SU-DHL-6 (cell line): ENCODE data around the gene DPP6.

ENCODE experiments used
- H2AFZ ChIP-seq: fragments of 200-600 bp; sonication (generic); 2 replicates; pipeline ENCODE4 v1.6.1; 2014; ENCODE audit warnings: low read depth, mild to moderate bottlenecking, moderate library complexity, mixed read lengths, antibody characterized with exemption, low read length; ENCODE audit not compliant: severe bottlenecking
- H3F3A ChIP-seq: fragments of 200-600 bp; shearing (Covaris generic); 2 replicates; pipeline ENCODE4 v1.6.0; 2016; ENCODE audit warnings: antibody characterized with exemption, mild to moderate bottlenecking; ENCODE audit not compliant: insufficient read depth
- H3K27ac ChIP-seq: fragments of 200-600 bp; sonication (generic); 2 replicates; pipeline ENCODE4 v1.5.1; 2016; ENCODE audit warnings: low read depth, mild to moderate bottlenecking, low read length, moderate library complexity, mixed read lengths
- H3K27me3 ChIP-seq: fragments of 200-600 bp; sonication (generic), shearing (Covaris generic); 2 replicates; pipeline ENCODE4 v1.6.0; 2014; ENCODE audit warnings: mild to moderate bottlenecking, low read length
- H3K36me3 ChIP-seq: fragments of 200-600 bp; sonication (generic); 2 replicates; pipeline ENCODE4 v1.6.1; 2014; ENCODE audit warnings: mild to moderate bottlenecking, low read length, mixed read lengths
- H3K4me2 ChIP-seq: fragments of 300-600, 200-600 bp; shearing (Covaris generic), sonication (generic); 2 replicates; pipeline ENCODE4 v1.6.0; 2014; ENCODE audit warnings: low read length, low read depth, mild to moderate bottlenecking; ENCODE audit not compliant: poor library complexity, severe bottlenecking
- H3K4me3 ChIP-seq: fragments of 200-600 bp; sonication (generic); 2 replicates; pipeline ENCODE4 v1.5.1; 2014; ENCODE audit warnings: antibody characterized with exemption, low read length, mild to moderate bottlenecking, mixed read lengths; ENCODE audit not compliant: insufficient read depth, poor library complexity, severe bottlenecking
- H3K79me2 ChIP-seq: fragments of 200-600 bp; sonication (generic); 2 replicates; pipeline ENCODE4 v1.6.1; 2014; ENCODE audit warnings: mild to moderate bottlenecking, low read length, moderate library complexity; ENCODE audit not compliant: insufficient read depth
- H3K9ac ChIP-seq: fragments of 200-600 bp; sonication (generic); 2 replicates; pipeline ENCODE4 v1.7.0; 2014; ENCODE audit warnings: mild to moderate bottlenecking, low read length
- H3K9me2 ChIP-seq: fragments of 200-600 bp; sonication (generic); replicated peaks from 2 replicates; pipeline ENCODE4 v1.6.1; 2014; ENCODE audit warnings: low read length; ENCODE audit not compliant: insufficient read depth
- H3K9me3 ChIP-seq: fragments of 200-600 bp; sonication (generic); 2 replicates; pipeline ENCODE4 v1.6.1; 2014; ENCODE audit warnings: low read length, mixed read lengths; ENCODE audit not compliant: insufficient read depth
- H4K20me1 ChIP-seq: fragments of 200-600 bp; sonication (generic); 2 replicates; pipeline ENCODE4 v1.6.1; 2014; ENCODE audit warnings: low read depth, mild to moderate bottlenecking, antibody characterized with exemption, low read length, moderate library complexity, mixed read lengths
- EZH2phosphoT487 ChIP-seq: fragments of 200-600 bp; sonication (generic), shearing (Covaris generic); conservative IDR thresholded peaks from 2 replicates; pipeline ENCODE4 v1.6.1; 2018; ENCODE audit warnings: mild to moderate bottlenecking, antibody characterized with exemption, low read length, moderate library complexity, mixed read lengths
- TF ChIP-seq, protein P1 (sequence below): fragments of 200-600 bp; sonication (generic); IDR thresholded peaks from one replicate; pipeline ENCODE4 v1.5.1; 2017; ENCODE audit warnings: antibody characterized with exemption, mild to moderate bottlenecking, low read length, moderate library complexity; ENCODE audit not compliant: insufficient read depth, poor library complexity, severe bottlenecking

DPP6 gene

DNA sequence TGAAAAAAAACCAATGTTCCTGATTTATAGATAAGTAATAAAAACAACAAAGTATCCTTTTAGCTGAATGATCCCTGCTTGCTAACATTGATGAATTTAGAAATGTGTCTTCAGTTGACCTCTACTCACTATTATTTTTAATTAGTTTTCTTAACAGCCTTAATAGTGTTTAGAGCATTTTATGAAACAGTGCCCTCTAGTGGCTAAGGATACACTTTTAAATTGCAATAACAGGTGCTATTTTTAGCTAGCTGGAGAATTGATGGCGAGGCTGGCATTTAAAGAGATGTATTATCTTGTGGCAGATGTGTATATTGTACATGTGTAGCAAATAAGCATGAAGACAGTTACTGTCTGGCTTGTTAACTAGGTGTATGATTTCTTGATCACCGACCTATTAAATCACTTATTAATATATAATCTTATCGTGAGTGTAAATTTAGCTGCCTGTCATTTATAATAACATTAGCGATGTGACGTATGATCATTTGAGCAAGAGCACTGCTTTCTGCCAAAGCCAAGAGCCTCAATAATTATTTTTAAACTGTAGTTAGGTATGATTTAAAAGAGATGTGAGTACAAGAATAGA is 451.9 kb downstream of the DPP6 start:
- Histone ChIP-seq H3K27me3 (no peaks in the 10 kb centered on the region), H3K4me2 (no peak overlapping the region), H4K20me1 (no peaks in the 10 kb centered on the region), H3K27ac (no peak overlapping the region), H3K9me3 (no peaks in the 10 kb centered on the region), H2AFZ (no peak overlapping the region), H3K9me2 (no peaks in the 10 kb centered on the region), H3K36me3 (no peaks in the 10 kb centered on the region), H3K9ac (no peak overlapping the region), H3F3A (no peaks in the 10 kb centered on the region), H3K4me3 (no peak overlapping the region), H3K79me2 (no peaks in the 10 kb centered on the region)
- TF ChIP-seq EZH2phosphoT487 = no peak
- TF ChIP-seq, protein P1, sequence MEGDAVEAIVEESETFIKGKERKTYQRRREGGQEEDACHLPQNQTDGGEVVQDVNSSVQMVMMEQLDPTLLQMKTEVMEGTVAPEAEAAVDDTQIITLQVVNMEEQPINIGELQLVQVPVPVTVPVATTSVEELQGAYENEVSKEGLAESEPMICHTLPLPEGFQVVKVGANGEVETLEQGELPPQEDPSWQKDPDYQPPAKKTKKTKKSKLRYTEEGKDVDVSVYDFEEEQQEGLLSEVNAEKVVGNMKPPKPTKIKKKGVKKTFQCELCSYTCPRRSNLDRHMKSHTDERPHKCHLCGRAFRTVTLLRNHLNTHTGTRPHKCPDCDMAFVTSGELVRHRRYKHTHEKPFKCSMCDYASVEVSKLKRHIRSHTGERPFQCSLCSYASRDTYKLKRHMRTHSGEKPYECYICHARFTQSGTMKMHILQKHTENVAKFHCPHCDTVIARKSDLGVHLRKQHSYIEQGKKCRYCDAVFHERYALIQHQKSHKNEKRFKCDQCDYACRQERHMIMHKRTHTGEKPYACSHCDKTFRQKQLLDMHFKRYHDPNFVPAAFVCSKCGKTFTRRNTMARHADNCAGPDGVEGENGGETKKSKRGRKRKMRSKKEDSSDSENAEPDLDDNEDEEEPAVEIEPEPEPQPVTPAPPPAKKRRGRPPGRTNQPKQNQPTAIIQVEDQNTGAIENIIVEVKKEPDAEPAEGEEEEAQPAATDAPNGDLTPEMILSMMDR = peak; percentile 50

DNA sequence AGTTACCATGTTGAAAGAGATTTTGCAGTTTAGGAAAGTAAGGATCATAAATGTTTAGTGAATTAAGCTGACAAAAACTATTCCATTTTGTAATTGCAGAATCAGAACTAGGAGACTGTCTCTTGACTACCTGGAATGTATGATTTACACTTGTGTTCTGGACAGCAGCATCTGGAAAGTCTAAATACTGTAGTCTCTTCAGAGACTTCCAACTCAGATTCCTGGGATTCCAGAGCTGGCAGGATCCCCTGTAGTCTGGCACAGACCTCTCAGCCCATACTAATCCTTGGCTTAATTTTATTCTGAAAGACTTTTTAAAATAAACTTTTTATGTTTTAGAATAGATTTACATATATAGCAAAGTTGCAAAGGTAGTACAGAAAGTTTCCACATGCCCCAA is 452.7 kb downstream of the DPP6 start:
- Histone ChIP-seq H3K27me3 (no peaks in the 10 kb centered on the region), H2AFZ (no peak overlapping the region), H3K9ac (no peak overlapping the region), H3K4me2 (no peak overlapping the region), H4K20me1 (no peaks in the 10 kb centered on the region), H3K9me2 (no peaks in the 10 kb centered on the region), H3K79me2 (no peaks in the 10 kb centered on the region), H3K9me3 (no peaks in the 10 kb centered on the region), H3K27ac (no peak overlapping the region), H3K36me3 (no peaks in the 10 kb centered on the region), H3F3A (no peaks in the 10 kb centered on the region), H3K4me3 (no peak overlapping the region)
- TF ChIP-seq EZH2phosphoT487 = no peak
- TF ChIP-seq, protein P1 = no peak

- Histone ChIP-seq H3K36me3 (no peaks in the 10 kb centered on the region), H3K4me2 (no peak overlapping the region), H4K20me1 (no peaks in the 10 kb centered on the region), H2AFZ (no peak overlapping the region), H3K9ac (no peak overlapping the region), H3K79me2 (no peaks in the 10 kb centered on the region), H3K9me3 (no peaks in the 10 kb centered on the region), H3K27me3 (no peaks in the 10 kb centered on the region), H3K4me3 (no peak overlapping the region), H3K27ac (no peak overlapping the region), H3K9me2 (no peaks in the 10 kb centered on the region), H3F3A (no peaks in the 10 kb centered on the region)
- no peak for TF ChIP-seq EZH2phosphoT487
- TF ChIP-seq, protein P1 = no peak
Observed at GRCh38 chr7:154505362-154505761, 453.2 kb downstream of the DPP6 start.
